IMR-90 (cell line): ENCODE measurements around the gene ZNF618. TPM values are rescaled to one million over a fixed set of nuclear protein-coding genes. Genes with fewer than 3 reads are reported as not detected.

ENCODE experiments used
- ATAC-seq: fragments of 200-7000 bp; cut with Tn5 transposase; 2 replicates; pipeline ENCODE4 v1.9.1; 2020; ENCODE audit warnings: low read depth, mild to moderate bottlenecking, moderate library complexity
- BruUV-seq: library from RNA; stranded (reverse); fragments of 400-500 nt; replicated peaks from 2 replicates; lab custom pipeline; 2021; lab: Mats Ljungman, UMichigan
- CTCF ChIA-PET: fragments of 300-600 bp; formaldehyde crosslinking; extraction: SDS; loops from one replicate; lab custom pipeline; 2021; ENCODE audit warnings: antibody characterized with exemption; lab: Yijun Ruan, JAX
- POLR2A ChIA-PET: fragments of 300-600 bp; sonication (Branson Sonifier 250); formaldehyde crosslinking; loops from one replicate; lab custom pipeline; 2022; ENCODE audit warnings: antibody characterized with exemption; ENCODE audit not compliant: unreplicated experiment; lab: Charles Lee
- DNase-seq: peaks from one replicate; pipeline ENCODE4 v3.0.0; 2013
- H2AFZ ChIP-seq: replicated peaks from 2 replicates; pipeline ENCODE3; 2013; ENCODE audit warnings: low read length, mild to moderate bottlenecking; ENCODE audit not compliant: poor library complexity
- H2AK5ac ChIP-seq: 2 replicates; pipeline ENCODE4 v1.6.1; 2013; ENCODE audit warnings: low read depth, low read length, inconsistent platforms
- H2AK9ac ChIP-seq: replicated peaks from 2 replicates; pipeline ENCODE3; 2013; ENCODE audit warnings: mild to moderate bottlenecking, low read depth, low read length, moderate library complexity; ENCODE audit not compliant: poor library complexity
- H2BK120ac ChIP-seq: 2 replicates; pipeline ENCODE4 v1.6.1; 2013; ENCODE audit warnings: low read depth, low read length, inconsistent platforms
- H2BK15ac ChIP-seq: 3 replicates; pipeline ENCODE4 v1.6.1; 2013; ENCODE audit warnings: low read depth, low read length, inconsistent platforms
- H2BK20ac ChIP-seq: 2 replicates; pipeline ENCODE4 v1.6.1; 2013; ENCODE audit warnings: low read depth, mild to moderate bottlenecking, inconsistent platforms, low read length, moderate library complexity
- H2BK5ac ChIP-seq: 2 replicates; pipeline ENCODE4 v1.6.1; 2013; ENCODE audit warnings: mild to moderate bottlenecking, low read depth, low read length, inconsistent platforms; ENCODE audit not compliant: poor library complexity, severe bottlenecking
- H3K14ac ChIP-seq: replicated peaks from 2 replicates; pipeline ENCODE4 v1.6.1; 2013; ENCODE audit warnings: low read depth, low read length, inconsistent platforms
- H3K18ac ChIP-seq: 2 replicates; pipeline ENCODE4 v1.6.1; 2013; ENCODE audit warnings: low read depth, low read length, control low read depth
- H3K23ac ChIP-seq: 2 replicates; pipeline ENCODE4 v1.6.1; 2013; ENCODE audit warnings: low read depth, low read length, inconsistent platforms
- H3K27ac ChIP-seq: 2 replicates; pipeline ENCODE4 v1.5.1; 2013; ENCODE audit warnings: mild to moderate bottlenecking, control low read depth, low read length; ENCODE audit not compliant: insufficient read depth
- H3K27me3 ChIP-seq: 2 replicates; pipeline ENCODE4 v1.6.1; 2013; ENCODE audit warnings: low read length; ENCODE audit not compliant: control insufficient read depth, insufficient read depth
- H3K36me3 ChIP-seq: 2 replicates; pipeline ENCODE4 v1.6.1; 2013; ENCODE audit warnings: low read length, mixed read lengths; ENCODE audit not compliant: control insufficient read depth, insufficient read depth
- H3K4ac ChIP-seq: 2 replicates; pipeline ENCODE4 v1.6.1; 2013; ENCODE audit warnings: low read depth, low read length, inconsistent platforms
- H3K4me1 ChIP-seq: 2 replicates; pipeline ENCODE4 v1.6.1; 2013; ENCODE audit warnings: low read length, mixed read lengths; ENCODE audit not compliant: control insufficient read depth, insufficient read depth
- H3K4me2 ChIP-seq: 2 replicates; pipeline ENCODE4 v1.6.1; 2013; ENCODE audit warnings: low read depth, mild to moderate bottlenecking, control low read depth, low read length, moderate library complexity
- H3K4me3 ChIP-seq: 2 replicates; pipeline ENCODE4 v1.5.1; 2013; ENCODE audit warnings: low read depth, mild to moderate bottlenecking, control low read depth, low read length, moderate library complexity; ENCODE audit not compliant: insufficient read depth
- H3K56ac ChIP-seq: 2 replicates; pipeline ENCODE4 v1.6.1; 2013; ENCODE audit warnings: low read length, inconsistent platforms; ENCODE audit not compliant: insufficient read depth; ENCODE audit errors: extremely low read depth
- H3K79me1 ChIP-seq, 2 experiments: 2 replicates each; pipeline ENCODE4 v1.6.1; 2013; ENCODE audit warnings: low read length in 2 of 2, inconsistent platforms in 1 of 2, low read depth in 1 of 2
- H3K9ac ChIP-seq: 2 replicates; pipeline ENCODE4 v1.6.1; 2013; ENCODE audit warnings: low read depth, low read length, control low read depth
- H3K9me1 ChIP-seq: 2 replicates; pipeline ENCODE4 v1.6.1; 2013; ENCODE audit warnings: low read length, inconsistent platforms; ENCODE audit not compliant: insufficient read depth
- H3K9me3 ChIP-seq: 2 replicates; pipeline ENCODE4 v1.6.1; 2013; ENCODE audit warnings: low read length; ENCODE audit not compliant: control insufficient read depth, insufficient read depth
- H4K20me1 ChIP-seq: 2 replicates; pipeline ENCODE4 v1.6.1; 2013; ENCODE audit warnings: low read length, inconsistent platforms; ENCODE audit not compliant: insufficient read depth
- H4K5ac ChIP-seq: 2 replicates; pipeline ENCODE4 v1.6.1; 2013; ENCODE audit warnings: mild to moderate bottlenecking, low read depth, low read length, control low read depth
- H4K8ac ChIP-seq, 2 experiments: 2 replicates each; pipeline ENCODE4 v1.6.1; 2013; ENCODE audit warnings: low read depth in 2 of 2, low read length in 2 of 2, control low read depth in 1 of 2, inconsistent platforms in 1 of 2
- H4K91ac ChIP-seq: 2 replicates; pipeline ENCODE4 v1.6.1; 2013; ENCODE audit warnings: low read depth, low read length, inconsistent platforms; ENCODE audit not compliant: insufficient read depth
- BHLHE40 ChIP-seq: fragments of 150-350 bp; IDR thresholded peaks from 2 replicates; pipeline ENCODE4 v1.6.1; 2016; ENCODE audit warnings: mild to moderate bottlenecking, low read depth, low read length
- CEBPB ChIP-seq: IDR thresholded peaks from 2 replicates; pipeline ENCODE4 v1.6.1; 2012; ENCODE audit warnings: low read depth, low read length, improper control_type of control experiment
- CHD1 ChIP-seq: IDR thresholded peaks from 2 replicates; pipeline ENCODE4 v1.6.1; 2012; ENCODE audit warnings: low read depth, low read length, improper control_type of control experiment
- ELK1 ChIP-seq: fragments of 150-350 bp; IDR thresholded peaks from 2 replicates; pipeline ENCODE4 v1.6.1; 2016; ENCODE audit warnings: low read depth, mild to moderate bottlenecking, low read length, moderate library complexity, borderline replicate concordance
- FOS ChIP-seq: fragments of 150-350 bp; IDR thresholded peaks from 2 replicates; pipeline ENCODE4 v1.6.1; 2016; ENCODE audit warnings: low read depth, low read length
- MAFK ChIP-seq: IDR thresholded peaks from 2 replicates; pipeline ENCODE4 v1.6.1; 2012; ENCODE audit warnings: low read depth, low read length, improper control_type of control experiment
- MAZ ChIP-seq: IDR thresholded peaks from 2 replicates; pipeline ENCODE4 v1.6.1; 2012; ENCODE audit warnings: low read depth, mild to moderate bottlenecking, low read length, improper control_type of control experiment, moderate library complexity, borderline replicate concordance
- MXI1 ChIP-seq: IDR thresholded peaks from 2 replicates; pipeline ENCODE4 v1.6.1; 2012; ENCODE audit warnings: low read depth, mild to moderate bottlenecking, low read length, moderate library complexity, borderline replicate concordance
- NFE2L2 ChIP-seq: fragments of 150-350 bp; IDR thresholded peaks from 2 replicates; pipeline ENCODE4 v1.6.1; 2016; ENCODE audit warnings: low read depth, mild to moderate bottlenecking, low read length
- POLR2A ChIP-seq: IDR thresholded peaks from 2 replicates; pipeline ENCODE4 v1.6.1; 2012; ENCODE audit warnings: mild to moderate bottlenecking, low read depth, low read length
- RAD21 ChIP-seq: IDR thresholded peaks from 2 replicates; pipeline ENCODE4 v1.6.1; 2012; ENCODE audit warnings: low read length, improper control_type of control experiment
- RCOR1 ChIP-seq: IDR thresholded peaks from 2 replicates; pipeline ENCODE4 v1.6.1; 2012; ENCODE audit warnings: mild to moderate bottlenecking, low read length, improper control_type of control experiment; ENCODE audit not compliant: insufficient replicate concordance
- RFX5 ChIP-seq: IDR thresholded peaks from 2 replicates; pipeline ENCODE4 v1.8.0; 2012; ENCODE audit warnings: low read depth, mild to moderate bottlenecking, low read length, moderate library complexity
- SMC3 ChIP-seq: fragments of 150-350 bp; IDR thresholded peaks from 2 replicates; pipeline ENCODE4 v1.6.1; 2016; ENCODE audit warnings: low read depth, mild to moderate bottlenecking, antibody characterized with exemption, low read length, moderate library complexity
- WGBS, 2 experiments: methylation state at CpG; one replicate each; pipeline versions ENCODE4 v1.1.5 to v1.1.7; 2013; ENCODE audit warnings: missing lambda C conversion rate in 2 of 2; ENCODE audit not compliant: insufficient read length in 1 of 2; ENCODE audit errors: extremely low coverage in 2 of 2; 5-methylcytosine and 5-hydroxymethylcytosine counted together
- dilution Hi-C: fragments of 300-500 bp; cut with HindIII; formaldehyde crosslinking; loops from one replicate; pipeline ENCODE4 v1.14.3; 2018; ENCODE audit warnings: low sequenced_read_pairs; ENCODE audit not compliant: unreplicated experiment
- in situ Hi-C: fragments of 300-500 bp; cut with MboI; formaldehyde crosslinking; loops from 3 replicates; pipeline ENCODE4 v1.14.3; 2019; ENCODE audit warnings: low sequenced_read_pairs, inconsistent platforms, mixed read lengths
- intact Hi-C: fragments of 100-400 bp; cut with micrococcal nuclease; formaldehyde crosslinking; loops from 2 replicates; pipeline ENCODE4 v1.10.0; 2022
- polyA plus RNA-seq, 3 experiments: library from polyadenylated mRNA; depleted of rRNA; stranded (reverse); fragments of >200 nt; gene quantifications; 2 replicates each; pipeline ENCODE4 v1.2.3, GENCODE V29; 2012; ENCODE audit warnings: low replicate concordance in 1 of 3
- total RNA-seq: library from RNA; depleted of rRNA; stranded (reverse); fragments of >200 nt; gene quantifications from 2 replicates; pipeline ENCODE4 v1.2.3, GENCODE V29; 2012
- TF ChIP-seq, protein P1 (sequence below): fragments of 150-350 bp; IDR thresholded peaks from 2 replicates; pipeline ENCODE4 v1.6.1; 2017; ENCODE audit warnings: mild to moderate bottlenecking, antibody characterized with exemption, low read length, low read depth
- TF ChIP-seq, protein P2 (sequence below): conservative IDR thresholded peaks from 2 replicates; pipeline ENCODE4 v1.5.1; 2012; ENCODE audit warnings: mild to moderate bottlenecking, low read depth, low read length, improper control_type of control experiment

ZNF618 gene
- total and polyA plus RNA-seq, 2 of the 4 experiments (the other 2 are of a cell fraction), result 8.2 to 9.4 TPM

- ATAC-seq (no peak), DNase-seq (no peak)
- H3K4me1 ChIP-seq, result peaks cover 3% of the 10 kb centered on the region; the same call in 1 of the 2 replicates
- H2AFZ ChIP-seq, result no peak overlapping the region
- H3K4me3 ChIP-seq, result no peak overlapping the region
- no peak overlapping the region for H2BK5ac ChIP-seq
- POLR2A ChIA-PET, result no interaction called here
- no TSS peak for BruUV-seq
- no peak overlapping the region for H4K91ac ChIP-seq
- H3K9me3 ChIP-seq, result no peaks in the 10 kb centered on the region
- in situ Hi-C loops, result no loop called here
- no peak overlapping the region for H3K4ac ChIP-seq
- no peak overlapping the region for H4K8ac ChIP-seq
- H4K5ac ChIP-seq, result no peak overlapping the region
- peaks cover 32% of the 10 kb centered on the region for H3K9me1 ChIP-seq
- H3K4me2 ChIP-seq, result no peak overlapping the region
- no peak overlapping the region for H2BK120ac ChIP-seq
- no peak overlapping the region for H3K56ac ChIP-seq
- CTCF ChIA-PET, result no interaction called here
- WGBS, 2 experiments, result 60% methylated on average over 1 of the region's 11 CpGs; no CpG with 5 or more reads in 1 of the 2 experiments
- H3K27ac ChIP-seq, result no peak overlapping the region
- H2AK9ac ChIP-seq, result no peak overlapping the region
- intact Hi-C loops, result no loop called here
- H2AK5ac ChIP-seq, result no peak overlapping the region
- no peak overlapping the region for H2BK15ac ChIP-seq
- no peak overlapping the region for H2BK20ac ChIP-seq
- no peak overlapping the region for H3K14ac ChIP-seq
- H3K23ac ChIP-seq, result no peak overlapping the region
- TF ChIP-seq NFE2L2 (no peak), RAD21 (no peak), POLR2A (no peak), RFX5 (no peak), BHLHE40 (no peak), FOS (no peak), CHD1 (no peak), MXI1 (no peak), SMC3 (no peak), ELK1 (no peak), RCOR1 (no peak), CEBPB (no peak), MAZ (no peak), MAFK (no peak)
- TF ChIP-seq, protein P1, sequence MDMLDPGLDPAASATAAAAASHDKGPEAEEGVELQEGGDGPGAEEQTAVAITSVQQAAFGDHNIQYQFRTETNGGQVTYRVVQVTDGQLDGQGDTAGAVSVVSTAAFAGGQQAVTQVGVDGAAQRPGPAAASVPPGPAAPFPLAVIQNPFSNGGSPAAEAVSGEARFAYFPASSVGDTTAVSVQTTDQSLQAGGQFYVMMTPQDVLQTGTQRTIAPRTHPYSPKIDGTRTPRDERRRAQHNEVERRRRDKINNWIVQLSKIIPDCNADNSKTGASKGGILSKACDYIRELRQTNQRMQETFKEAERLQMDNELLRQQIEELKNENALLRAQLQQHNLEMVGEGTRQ, result no peak
- TF ChIP-seq, protein P2, sequence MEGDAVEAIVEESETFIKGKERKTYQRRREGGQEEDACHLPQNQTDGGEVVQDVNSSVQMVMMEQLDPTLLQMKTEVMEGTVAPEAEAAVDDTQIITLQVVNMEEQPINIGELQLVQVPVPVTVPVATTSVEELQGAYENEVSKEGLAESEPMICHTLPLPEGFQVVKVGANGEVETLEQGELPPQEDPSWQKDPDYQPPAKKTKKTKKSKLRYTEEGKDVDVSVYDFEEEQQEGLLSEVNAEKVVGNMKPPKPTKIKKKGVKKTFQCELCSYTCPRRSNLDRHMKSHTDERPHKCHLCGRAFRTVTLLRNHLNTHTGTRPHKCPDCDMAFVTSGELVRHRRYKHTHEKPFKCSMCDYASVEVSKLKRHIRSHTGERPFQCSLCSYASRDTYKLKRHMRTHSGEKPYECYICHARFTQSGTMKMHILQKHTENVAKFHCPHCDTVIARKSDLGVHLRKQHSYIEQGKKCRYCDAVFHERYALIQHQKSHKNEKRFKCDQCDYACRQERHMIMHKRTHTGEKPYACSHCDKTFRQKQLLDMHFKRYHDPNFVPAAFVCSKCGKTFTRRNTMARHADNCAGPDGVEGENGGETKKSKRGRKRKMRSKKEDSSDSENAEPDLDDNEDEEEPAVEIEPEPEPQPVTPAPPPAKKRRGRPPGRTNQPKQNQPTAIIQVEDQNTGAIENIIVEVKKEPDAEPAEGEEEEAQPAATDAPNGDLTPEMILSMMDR, result no peak
- H4K20me1 ChIP-seq, result peaks cover 14% of the 10 kb centered on the region; the same call in 1 of the 2 replicates
- no peaks in the 10 kb centered on the region for H3K27me3 ChIP-seq
- no peak overlapping the region for H3K18ac ChIP-seq
- peaks cover 5% of the 10 kb centered on the region; the same call in 1 of the 2 replicates for H3K36me3 ChIP-seq
- peaks cover 69 to 92% of the 10 kb centered on the region in 2 experiments for H3K79me1 ChIP-seq
- no peak overlapping the region for H3K9ac ChIP-seq
- dilution Hi-C loops, result no loop called here
Observed at GRCh38 chr9:113946496-113947115, 70.5 kb downstream of the ZNF618 start.
